Panc1 (cell line): ENCODE measurements around the gene SFRP4. TPM values are rescaled to one million over a fixed set of nuclear protein-coding genes. Genes with fewer than 3 reads are reported as not detected.

ENCODE experiments used
- ATAC-seq: fragments of 200-7000 bp; cut with Tn5 transposase; 2 replicates; pipeline ENCODE4 v1.9.1; 2020; ENCODE audit warnings: mild to moderate bottlenecking, moderate library complexity
- BruUV-seq: library from RNA; stranded (reverse); fragments of 400-500 nt; replicated peaks from 2 replicates; lab custom pipeline; 2021; lab: Mats Ljungman, UMichigan
- CTCF ChIA-PET: fragments of 300-600 bp; sonication (Branson Sonifier 250); formaldehyde crosslinking; loops from one replicate; lab custom pipeline; 2022; ENCODE audit warnings: antibody characterized with exemption; lab: Charles Lee
- POLR2A ChIA-PET: fragments of 300-600 bp; sonication (Branson Sonifier 250); formaldehyde crosslinking; loops from one replicate; lab custom pipeline; 2022; ENCODE audit warnings: antibody characterized with exemption; lab: Charles Lee
- DNase-seq: peaks from one replicate; pipeline ENCODE4 v3.0.0-alpha.2; 2010; ENCODE audit warnings: low read depth, low spot score
- H3K27ac ChIP-seq: 2 replicates; pipeline ENCODE4 v1.5.1; 2011; ENCODE audit warnings: mild to moderate bottlenecking, low read length, inconsistent platforms
- H3K27me3 ChIP-seq: fragments of 200-500 bp; sonication (Bioruptor generic); 2 replicates; pipeline ENCODE4 v1.6.0; 2014; ENCODE audit warnings: low read length, inconsistent platforms; ENCODE audit not compliant: control insufficient read depth, insufficient read depth
- H3K36me3 ChIP-seq: fragments of 200-500 bp; sonication (Bioruptor generic); 2 replicates; pipeline ENCODE4 v1.5.1; 2014; ENCODE audit warnings: inconsistent platforms, mild to moderate bottlenecking, low read length, moderate library complexity; ENCODE audit not compliant: control insufficient read depth, insufficient read depth
- H3K4me1 ChIP-seq: 2 replicates; pipeline ENCODE4 v1.5.1; 2011; ENCODE audit warnings: inconsistent platforms, mild to moderate bottlenecking, low read length, moderate library complexity; ENCODE audit not compliant: control insufficient read depth, insufficient read depth
- H3K4me3 ChIP-seq, 2 experiments: 2 replicates each; pipeline ENCODE4 v1.5.1; 2011 to 2012; ENCODE audit warnings: low read depth in 2 of 2, low read length in 2 of 2, mild to moderate bottlenecking in 2 of 2, inconsistent platforms in 1 of 2, moderate library complexity in 1 of 2
- H3K9me3 ChIP-seq: fragments of 200-500 bp; sonication (Bioruptor generic); 2 replicates; pipeline ENCODE4 v1.5.1; 2014; ENCODE audit warnings: low read depth, mild to moderate bottlenecking, inconsistent platforms, low read length, moderate library complexity; ENCODE audit not compliant: control insufficient read depth, insufficient read depth
- CTCF ChIP-seq: fragments of 450-650 bp; IDR thresholded peaks from 2 replicates; pipeline ENCODE4 v1.5.1; 2017; ENCODE audit warnings: mild to moderate bottlenecking
- POLR2AphosphoS5 ChIP-seq: IDR thresholded peaks from 2 replicates; pipeline ENCODE4 v1.6.1; 2012; ENCODE audit warnings: mild to moderate bottlenecking, low read depth, low read length, moderate library complexity
- REST ChIP-seq, 2 experiments: IDR thresholded peaks; 2 replicates each; pipeline ENCODE4 v1.6.1; 2011 to 2012; ENCODE audit warnings: low read depth in 2 of 2, control low read depth in 1 of 2, low read length in 1 of 2, mild to moderate bottlenecking in 1 of 2, moderate library complexity in 1 of 2; ENCODE audit not compliant: insufficient read depth in 1 of 2
- SIN3A ChIP-seq: IDR thresholded peaks from 2 replicates; pipeline ENCODE4 v1.6.1; 2012; ENCODE audit warnings: low read depth, mild to moderate bottlenecking, low read length, moderate library complexity, borderline replicate concordance; ENCODE audit not compliant: insufficient read depth
- TCF7L2 ChIP-seq: IDR thresholded peaks from 2 replicates; pipeline ENCODE4 v1.6.1; 2011; ENCODE audit warnings: mild to moderate bottlenecking, low read depth, low read length, inconsistent platforms
- in situ Hi-C: cut with HindIII; loops from 2 replicates; pipeline ENCODE4 v1.10.0; 2016; ENCODE audit warnings: low sequenced_read_pairs, low pct_unique_long_range_greater_than_20kb
- intact Hi-C: fragments of 100-400 bp; cut with micrococcal nuclease; formaldehyde crosslinking; loops from one replicate; pipeline ENCODE4 v1.10.0; 2022; ENCODE audit not compliant: unreplicated experiment
- total RNA-seq: library from RNA; stranded (reverse); gene quantifications from one replicate; pipeline ENCODE4 v1.2.1, GENCODE V29; 2021; ENCODE audit not compliant: unreplicated experiment

The SFRP4 gene
- total RNA-seq, 1 experiment from 2014 or later, result 0.74 TPM

- Histone ChIP-seq H3K4me3 (no peak overlapping the region; a peak in 1 of 4 replicates), H3K4me1 (peaks cover 15% of the 10 kb centered on the region), H3K27me3 (peaks cover 22% of the 10 kb centered on the region), H3K9me3 (no peaks in the 10 kb centered on the region), H3K36me3 (no peaks in the 10 kb centered on the region), H3K27ac (no peak overlapping the region)
- CTCF ChIA-PET, result no interaction called here
- no TSS peak for BruUV-seq
- POLR2A ChIA-PET, result no interaction called here
- intact Hi-C loops, result loop anchor here (5.0 kb wide), 1 partner anchor 307 kb away; no protein-coding TSS in a partner anchor
- no peak for TF ChIP-seq POLR2AphosphoS5
- TF ChIP-seq SIN3A, result no peak
- no peak for TF ChIP-seq REST (IDR thresholded peaks at IDR 0.05; ENCODE audit: insufficient read depth in 1 of 2, low read depth in 2 of 2, low read length in 1 of 2)
- TF ChIP-seq TCF7L2, result no peak
- no peak for TF ChIP-seq CTCF
- in situ Hi-C loops, result no loop called here
- no peak for DNase-seq
- ATAC-seq, result no peak
Observed at GRCh38 chr7:37915438-37915837, 1.2 kb downstream of the SFRP4 start.

GRCh38 chr7:37912756-37913155, 3.9 kb downstream of the SFRP4 start:
- TF ChIP-seq POLR2AphosphoS5 (no peak), TCF7L2 (no peak), SIN3A (no peak), REST (IDR thresholded peaks at IDR 0.05; ENCODE audit: insufficient read depth in 1 of 2, low read depth in 2 of 2, low read length in 1 of 2) (no peak), CTCF (no peak)
- POLR2A ChIA-PET, result no interaction called here
- Histone ChIP-seq H3K36me3 (no peaks in the 10 kb centered on the region), H3K4me1 (peaks cover 10% of the 10 kb centered on the region; the same call in 1 of the 2 replicates), H3K9me3 (no peaks in the 10 kb centered on the region), H3K4me3 (no peak overlapping the region), H3K27me3 (peaks cover 25% of the 10 kb centered on the region), H3K27ac (no peak overlapping the region)
- in situ Hi-C loops, result no loop called here
- CTCF ChIA-PET, result no interaction called here
- intact Hi-C loops, result no loop called here
- BruUV-seq, result no TSS peak
- DNase-seq (no peak), ATAC-seq (no peak)
